ENCODE measurements around the gene HTR4. TPM values are rescaled to one million over a fixed set of nuclear protein-coding genes. Genes with fewer than 3 reads are reported as not detected.

HTR4 gene
- total and polyA plus RNA-seq, 2 donors (not counting 1 experiment from before 2014, with no cell fraction given) = not detected

DNA sequence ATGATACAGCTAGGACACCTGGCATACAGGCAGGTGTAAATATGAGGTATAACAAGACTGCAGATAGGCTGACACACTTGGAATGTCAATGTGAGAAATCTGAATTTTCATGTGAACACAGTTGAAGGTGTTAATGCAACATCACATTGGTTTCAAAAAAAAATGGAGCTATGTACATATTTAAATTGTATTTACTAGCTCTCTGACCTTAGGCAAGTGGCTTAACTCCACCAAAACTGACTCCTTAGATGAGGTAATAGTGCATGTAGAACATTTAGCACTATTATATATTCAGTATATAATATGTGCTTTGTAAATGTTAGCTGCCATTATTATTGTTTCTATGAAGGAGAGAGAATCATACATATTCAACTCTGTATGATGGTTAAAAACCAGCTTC lies 48.0 kb downstream of the HTR4 start:
- Histone ChIP-seq H3K9me3 (ENCODE audit: control insufficient read depth, insufficient read depth, low read depth, low read length) (no peaks in the 10 kb centered on the region), H3K9ac (ENCODE audit: insufficient read depth, low read length) (no peak overlapping the region), H4K20me1 (ENCODE audit: control insufficient read depth, extremely low read depth, insufficient read depth, low read length) (no peaks in the 10 kb centered on the region), H3K4me3 (replicated peaks in 1 of 4; ENCODE audit: control extremely low read depth in 1 of 4, insufficient read depth in 1 of 4, low read depth in 3 of 4, low read length in 4 of 4) (no peak overlapping the region), H3K27ac (ENCODE audit: insufficient read depth, low read length) (no peak overlapping the region), H2AFZ (ENCODE audit: low read length) (no peak overlapping the region), H3K27me3 (ENCODE audit: control insufficient read depth, insufficient read depth, low read length) (no peaks in the 10 kb centered on the region), H3K4me1 (ENCODE audit: control insufficient read depth, extremely low read depth, insufficient read depth, low read length) (no peaks in the 10 kb centered on the region), H3K79me2 (ENCODE audit: control insufficient read depth, insufficient read depth, low read length) (no peaks in the 10 kb centered on the region), H3K36me3 (ENCODE audit: control insufficient read depth, insufficient read depth, low read length) (no peaks in the 10 kb centered on the region), H3K4me2 (ENCODE audit: extremely low read depth, insufficient read depth, low read length) (no peak overlapping the region)
- DNase-seq (ENCODE audit: low read depth in 2 of 2) = no peak
- TF ChIP-seq EZH2 (IDR thresholded peaks at IDR 0.05; ENCODE audit: low read length, missing control alignments) = no peak
- TF ChIP-seq CTCF (conservative IDR thresholded peaks at IDR 0.05 in 1 of 2, IDR thresholded peaks at IDR 0.05 in 1 of 2; ENCODE audit: low read depth in 1 of 2, low read length in 2 of 2) = no peak

GRCh38 chr5:148599187-148599586 lies 55.1 kb downstream of the HTR4 start:
- Histone ChIP-seq H3K4me2 (ENCODE audit: extremely low read depth, insufficient read depth, low read length) (no peak overlapping the region), H3K36me3 (ENCODE audit: control insufficient read depth, insufficient read depth, low read length) (no peaks in the 10 kb centered on the region), H3K4me3 (replicated peaks in 1 of 4; ENCODE audit: control extremely low read depth in 1 of 4, insufficient read depth in 1 of 4, low read depth in 3 of 4, low read length in 4 of 4) (no peak overlapping the region), H3K9me3 (ENCODE audit: control insufficient read depth, insufficient read depth, low read depth, low read length) (no peaks in the 10 kb centered on the region), H3K27me3 (ENCODE audit: control insufficient read depth, insufficient read depth, low read length) (no peaks in the 10 kb centered on the region), H3K4me1 (ENCODE audit: control insufficient read depth, extremely low read depth, insufficient read depth, low read length) (no peaks in the 10 kb centered on the region), H2AFZ (ENCODE audit: low read length) (no peak overlapping the region), H4K20me1 (ENCODE audit: control insufficient read depth, extremely low read depth, insufficient read depth, low read length) (no peaks in the 10 kb centered on the region), H3K79me2 (ENCODE audit: control insufficient read depth, insufficient read depth, low read length) (no peaks in the 10 kb centered on the region), H3K27ac (ENCODE audit: insufficient read depth, low read length) (no peak overlapping the region), H3K9ac (ENCODE audit: insufficient read depth, low read length) (no peak overlapping the region)
- DNase-seq (ENCODE audit: low read depth in 2 of 2) = no peak
- no peak for TF ChIP-seq EZH2 (IDR thresholded peaks at IDR 0.05; ENCODE audit: low read length, missing control alignments)
- no peak for TF ChIP-seq CTCF (conservative IDR thresholded peaks at IDR 0.05 in 1 of 2, IDR thresholded peaks at IDR 0.05 in 1 of 2; ENCODE audit: low read depth in 1 of 2, low read length in 2 of 2)

DNA sequence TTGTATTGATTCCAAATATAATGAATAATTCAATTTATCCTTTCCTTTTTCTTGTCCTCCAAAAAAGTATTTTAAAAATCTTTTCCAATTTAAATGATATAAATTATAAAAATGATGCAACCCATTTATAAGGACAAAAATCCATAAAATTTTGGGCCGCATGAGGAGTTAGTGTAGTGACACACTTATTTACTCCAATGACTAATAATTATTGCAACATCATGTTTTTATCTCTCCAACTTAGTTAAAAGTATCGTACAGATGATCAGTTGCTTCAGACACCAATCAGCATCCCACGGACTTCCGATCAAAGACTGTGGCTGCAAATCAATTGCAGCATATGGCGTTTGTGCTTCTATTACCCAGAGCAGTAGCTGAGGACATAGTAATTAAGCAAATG lies 58.6 kb downstream of the HTR4 start:
- Histone ChIP-seq H3K9me3 (ENCODE audit: control insufficient read depth, insufficient read depth, low read depth, low read length) (no peaks in the 10 kb centered on the region), H3K27me3 (ENCODE audit: control insufficient read depth, insufficient read depth, low read length) (no peaks in the 10 kb centered on the region), H3K4me3 (replicated peaks in 1 of 4; ENCODE audit: control extremely low read depth in 1 of 4, insufficient read depth in 1 of 4, low read depth in 3 of 4, low read length in 4 of 4) (no peak overlapping the region), H3K79me2 (ENCODE audit: control insufficient read depth, insufficient read depth, low read length) (no peaks in the 10 kb centered on the region), H3K27ac (ENCODE audit: insufficient read depth, low read length) (no peak overlapping the region), H4K20me1 (ENCODE audit: control insufficient read depth, extremely low read depth, insufficient read depth, low read length) (no peaks in the 10 kb centered on the region), H3K36me3 (ENCODE audit: control insufficient read depth, insufficient read depth, low read length) (no peaks in the 10 kb centered on the region), H2AFZ (ENCODE audit: low read length) (no peak overlapping the region), H3K9ac (ENCODE audit: insufficient read depth, low read length) (no peak overlapping the region), H3K4me1 (ENCODE audit: control insufficient read depth, extremely low read depth, insufficient read depth, low read length) (no peaks in the 10 kb centered on the region), H3K4me2 (ENCODE audit: extremely low read depth, insufficient read depth, low read length) (no peak overlapping the region)
- TF ChIP-seq CTCF (conservative IDR thresholded peaks at IDR 0.05 in 1 of 2, IDR thresholded peaks at IDR 0.05 in 1 of 2; ENCODE audit: low read depth in 1 of 2, low read length in 2 of 2) (no peak), EZH2 (IDR thresholded peaks at IDR 0.05; ENCODE audit: low read length, missing control alignments) (no peak)
- DNase-seq (ENCODE audit: low read depth in 2 of 2) = no peak
